A549 treated with Mapracorat at 1 μM for 4 hours (cell line): ENCODE results near the gene ZNF888. TPM values are rescaled to one million over a fixed set of nuclear protein-coding genes. Genes with fewer than 3 reads are reported as not detected.

Experiments
- total RNA-seq: library from RNA; stranded (reverse); fragments of 200-300 nt; extraction: Qiagen RNA extraction; gene quantifications from 5 replicates; pipeline ENCODE4 v1.2.3, GENCODE V29; 2022

Gene ZNF888
- 0.04 TPM in 1 of 5 replicates, not detected in the others for total RNA-seq

DNA sequence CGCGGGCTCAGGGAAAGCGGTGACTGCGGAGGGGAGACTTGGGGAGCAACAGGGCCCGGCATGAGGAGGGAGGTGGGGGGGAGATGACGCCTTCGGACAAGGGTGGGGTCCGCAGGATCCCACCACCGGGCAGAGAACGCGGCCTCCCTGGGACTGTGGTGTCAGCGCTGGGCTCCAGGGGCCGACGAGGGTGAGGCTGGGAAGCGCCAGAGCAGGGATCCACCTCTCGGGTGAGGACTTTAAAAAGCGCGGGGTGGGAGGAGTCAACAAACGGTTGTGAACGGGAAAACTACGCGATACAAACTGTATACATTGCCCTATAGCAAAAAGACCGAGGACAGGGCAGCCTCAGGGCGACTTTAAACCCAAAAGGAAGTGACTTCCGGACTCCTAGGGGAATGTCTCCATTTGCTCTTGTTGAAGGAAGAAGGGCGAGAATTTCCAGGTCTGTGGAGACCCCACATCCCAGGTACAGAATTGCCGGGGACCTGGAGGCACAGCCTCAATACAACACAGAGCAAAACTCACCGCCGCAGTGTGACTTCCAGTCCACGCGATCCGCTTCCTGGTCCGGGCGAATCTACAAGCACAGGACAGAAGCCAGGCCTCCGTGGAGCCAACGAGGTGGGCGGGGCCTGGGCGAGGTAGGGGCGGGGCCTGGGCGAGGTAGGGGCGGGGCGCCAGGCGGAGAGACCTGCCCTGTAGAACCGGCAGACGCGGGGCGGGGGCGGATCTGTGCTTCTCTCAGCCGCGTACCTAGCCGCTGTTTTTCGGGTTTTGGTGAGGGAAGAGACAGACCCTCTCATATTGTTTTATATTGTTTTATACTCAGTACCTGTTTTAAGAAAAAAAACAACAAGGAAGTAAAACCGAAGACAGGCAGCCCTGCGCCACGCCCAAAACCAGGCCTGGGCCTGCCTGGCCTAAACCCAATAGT, at the start of gene ZNF888:
TSS of gene ZNF888 (minus strand) at position 588 of the 937 bp plus-strand sequence. CDS start 5,555 bp downstream, outside the sequence.

DNA sequence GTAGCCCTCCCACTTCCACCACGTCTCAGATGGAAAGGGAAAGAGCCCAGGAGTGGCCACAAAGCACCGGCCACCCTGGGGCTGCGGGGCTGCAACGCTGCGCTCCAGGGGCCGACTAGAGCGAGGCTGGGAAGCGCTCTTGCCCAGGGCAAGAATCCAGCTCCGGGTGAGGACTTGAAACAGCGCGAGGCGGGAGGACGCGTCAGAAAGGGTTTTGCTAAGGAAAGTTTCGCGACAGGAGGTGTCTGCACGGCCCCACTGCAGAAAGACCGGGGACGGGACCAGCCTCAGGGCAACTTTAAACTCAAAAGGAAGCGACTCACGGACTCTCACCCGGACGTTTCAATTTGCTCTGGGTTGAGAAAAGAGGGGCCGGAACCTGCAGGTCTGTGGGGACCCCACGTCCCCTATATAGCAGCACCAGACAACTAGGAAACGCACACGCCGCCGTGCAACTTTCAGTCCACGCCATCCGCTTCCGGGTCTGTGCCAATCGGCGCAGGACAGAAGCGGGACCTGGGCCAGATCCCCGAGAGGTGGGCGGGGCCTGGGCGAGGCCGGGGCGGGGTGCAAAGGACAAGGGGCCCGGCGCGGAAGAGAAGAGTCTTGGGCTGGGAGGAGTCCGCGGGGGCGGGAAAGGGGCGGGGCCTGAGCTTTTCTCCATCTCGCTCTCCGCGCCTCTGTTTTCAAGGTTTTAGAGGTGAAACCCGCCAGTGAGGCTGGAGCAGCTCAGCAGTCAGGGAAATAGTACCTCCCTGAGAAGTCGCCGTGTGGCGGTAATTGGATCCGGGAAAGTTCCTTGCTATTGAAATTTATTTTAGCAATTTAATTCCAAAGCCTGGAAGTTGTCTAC, 39.4 kb upstream of the ZNF888 start, which contains the start of gene ZNF816:
TSS of gene ZNF816 (minus strand) at position 488 of the 853 bp plus-strand sequence. CDS start 6,792 bp downstream, outside the sequence.

DNA sequence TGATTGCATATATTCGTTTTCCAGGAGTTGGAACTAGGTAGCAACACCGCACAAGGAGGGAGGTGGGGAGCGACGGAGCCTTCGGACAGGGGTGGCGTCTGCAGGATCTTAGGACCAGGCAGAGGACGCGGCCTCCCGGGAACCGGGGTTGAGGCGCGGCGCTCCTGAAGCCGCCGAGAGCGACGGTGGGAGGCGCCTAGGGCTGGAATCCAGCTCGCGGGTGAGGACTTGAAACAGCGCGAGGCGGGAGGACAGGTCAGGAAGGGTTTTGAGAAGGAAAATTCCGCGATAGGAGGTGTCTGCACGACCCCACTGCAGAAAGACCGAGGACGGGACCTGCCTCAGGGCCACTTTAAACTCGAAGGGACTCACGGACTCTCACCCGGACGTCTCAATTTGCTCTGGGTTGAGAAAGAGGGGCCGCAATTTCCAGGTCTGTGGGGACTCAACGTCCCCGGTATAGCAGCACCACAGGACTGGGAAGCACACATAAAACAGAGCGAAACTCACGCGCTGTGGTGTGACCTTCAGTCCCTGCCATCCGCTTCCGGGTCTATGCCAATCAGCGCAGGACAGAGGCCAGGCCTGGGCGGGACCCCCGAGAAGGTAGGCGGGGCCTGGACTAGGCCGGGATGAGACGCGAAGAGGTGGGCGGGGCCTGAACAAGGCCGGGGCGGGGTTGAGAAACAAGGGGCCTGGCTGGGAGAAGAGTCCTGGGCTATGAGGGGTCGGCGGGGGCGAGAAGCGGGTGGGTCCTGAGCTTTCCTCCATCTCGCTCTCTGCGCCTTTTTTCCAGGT, 25.9 kb downstream of the ZNF888 start, which contains the start of gene ZNF320:
TSS of gene ZNF320 (minus strand) at position 498 of the 798 bp plus-strand sequence. CDS start 7,380 bp downstream, outside the sequence.

DNA sequence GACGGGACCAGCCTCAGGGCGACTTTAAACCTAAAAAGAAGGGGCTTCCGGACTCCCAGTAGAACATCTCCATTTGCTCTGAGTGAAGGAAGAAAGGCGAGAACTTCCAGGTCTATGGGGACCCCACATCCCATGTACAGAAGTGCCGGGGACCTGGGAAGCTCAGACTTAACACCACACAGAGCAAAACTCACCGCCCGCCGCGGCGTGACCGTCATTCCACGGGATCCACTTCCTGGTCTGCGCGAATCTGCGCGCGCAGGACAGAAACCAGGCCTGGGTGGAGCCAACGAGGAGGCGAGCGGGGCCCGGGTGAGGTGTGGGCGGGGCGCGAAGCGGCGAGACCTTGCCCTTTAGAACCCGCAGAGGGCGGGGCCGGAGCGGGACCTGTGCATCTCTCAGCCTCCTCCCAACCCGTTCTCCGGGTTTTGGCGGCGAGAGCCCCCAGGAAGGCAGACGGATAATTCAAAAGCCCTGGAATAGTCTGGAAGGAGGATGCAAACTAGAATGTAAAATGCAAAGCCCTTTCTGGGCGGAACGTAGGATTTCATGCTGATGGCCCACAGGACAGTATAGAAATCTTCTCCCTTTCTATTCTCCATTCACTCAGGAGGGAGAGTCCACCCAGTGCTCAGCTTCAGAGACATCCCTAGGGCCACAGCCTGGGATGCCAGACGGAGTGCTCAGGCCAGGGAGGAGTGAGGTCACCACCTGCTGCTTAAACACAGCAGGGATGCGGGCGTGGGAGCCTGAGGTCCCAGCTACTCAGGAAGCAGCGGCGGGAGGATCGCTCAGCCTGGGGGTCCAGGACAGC, 65.6 kb downstream of the ZNF888 start, which contains the start of gene ZNF468:
TSS of gene ZNF468 (minus strand) at position 242 of the 814 bp plus-strand sequence. CDS start 3,347 bp downstream, outside the sequence.

Other genes with a start within 250 kb of the ZNF888 start
- gene ZNF611, start 188.4 kb downstream of the ZNF888 start, total RNA-seq = 1.8 to 3.7 TPM (median 2.1 TPM) in 5 replicates
- gene ZNF600, start 136.6 kb downstream of the ZNF888 start, total RNA-seq = 0.08 to 0.29 TPM (median 0.11 TPM) in 5 replicates
- 0.35 to 2.7 TPM (median 1.3 TPM) in 5 replicates for gene ZNF28, start 101.8 kb downstream of the ZNF888 start, total RNA-seq
- gene ZNF468, start 65.8 kb downstream of the ZNF888 start, total RNA-seq = 0.29 to 0.64 TPM (median 0.57 TPM) in 5 replicates
- gene ZNF320, start 25.8 kb downstream of the ZNF888 start, total RNA-seq = not detected in 5 replicates
- 0.08 TPM in 1 of 5 replicates, not detected in the others for gene ZNF816, start 39.5 kb upstream of the ZNF888 start, total RNA-seq
- gene ERVV-1, start 90.5 kb upstream of the ZNF888 start, total RNA-seq = not detected in 5 replicates
- not detected in 5 replicates for gene ERVV-2, start 121.3 kb upstream of the ZNF888 start, total RNA-seq
- 7.2 to 8.3 TPM (median 7.5 TPM) in 5 replicates for gene ZNF160, start 180.0 kb upstream of the ZNF888 start, total RNA-seq
- gene ZNF415, start 209.5 kb upstream of the ZNF888 start, total RNA-seq = not detected in 5 replicates
- not detected in 5 replicates for gene ZNF347, start 235.6 kb upstream of the ZNF888 start, total RNA-seq